ENCODE measurements around the gene SCT.

DNA sequence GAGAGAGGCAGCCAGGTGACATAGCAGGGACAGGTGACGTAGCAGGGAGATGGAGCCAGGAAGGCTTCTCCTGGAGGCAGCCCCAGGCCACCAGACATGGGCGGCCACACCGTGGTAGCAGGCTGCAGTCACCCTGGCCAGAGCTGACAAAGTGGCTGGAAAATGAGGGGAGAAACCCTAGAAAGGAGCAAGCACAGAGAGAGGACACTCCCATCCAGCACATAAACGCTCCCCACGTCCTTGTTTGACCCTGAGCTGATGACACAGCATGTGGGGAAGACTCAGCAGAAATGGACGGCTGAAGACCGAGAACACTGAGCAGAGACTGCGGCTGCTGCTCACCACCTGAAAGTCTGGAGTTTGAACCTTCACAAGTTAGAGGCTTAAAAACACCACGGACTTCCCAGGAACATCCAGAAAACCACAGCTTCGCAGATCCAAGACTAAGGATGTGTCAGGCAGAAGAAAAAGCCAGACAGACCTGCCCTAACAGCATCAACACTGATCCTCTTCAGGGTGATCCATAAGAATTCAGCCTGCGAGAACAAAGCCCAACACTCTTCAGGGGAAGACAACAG is 38.8 kb upstream of the SCT start:
- TF ChIP-seq TAF1 (IDR thresholded peaks at IDR 0.05; ENCODE audit: borderline replicate concordance, insufficient read depth, low read length) (no peak), REST (IDR thresholded peaks at IDR 0.05; ENCODE audit: insufficient read depth in 1 of 2, low read depth in 2 of 2, low read length in 2 of 2) (no peak)
